NT2/D1 (cell line): ENCODE data around the gene IER5.

ENCODE experiments used
- SUZ12 ChIP-seq: IDR thresholded peaks from 2 replicates; pipeline ENCODE4 v1.6.1; 2011; ENCODE audit not compliant: insufficient read length, insufficient read depth; ENCODE audit errors: extremely low read depth
- YY1 ChIP-seq: IDR thresholded peaks from 2 replicates; pipeline ENCODE4 v1.6.1; 2011; ENCODE audit not compliant: insufficient read length, insufficient read depth

- TF ChIP-seq YY1 = no peak
- TF ChIP-seq SUZ12 = no peak
These were observed 48.1 kb upstream of the IER5 start for GRCh38 chr1:181040284-181040865.
